Skin epidermis (tissue), 12 donors: ENCODE measurements around the gene FTSJ1.
A peak's percentile ranks its signal among the peaks of the same experiment; 100 is the strongest.

Source experiments
- H3K27ac ChIP-seq, 21 experiments: fragments of 200-600 bp; sonication (generic) in 11 of 21; one replicate each; pipeline ENCODE4 v1.5.0; 2020; ENCODE audit warnings: mild to moderate bottlenecking in 3 of 21, inconsistent platforms in 2 of 21, moderate library complexity in 2 of 21
- H3K4me3 ChIP-seq, 7 experiments: fragments of 200-600 bp; sonication (generic) in 2 of 7; one replicate each; pipeline ENCODE4 v1.5.0; 2020; ENCODE audit warnings: inconsistent platforms in 2 of 7, mild to moderate bottlenecking in 2 of 7, moderate library complexity in 1 of 7

FTSJ1 gene

GRCh38 chrX:48489892-48490291 lies 13.9 kb downstream of the FTSJ1 start:
- no peak overlapping the region for H3K4me3 ChIP-seq
- H3K27ac ChIP-seq: peak overlapping the region in 7 of 21 experiments; percentile 12 to 73 (median 35)

GRCh38 chrX:48490661-48491060 lies 14.7 kb downstream of the FTSJ1 start:
- Histone ChIP-seq H3K4me3 (no peak overlapping the region), H3K27ac (peak overlapping the region in 5 of 21 experiments; percentile 20 to 55 (median 35))

GRCh38 chrX:48491809-48492208 lies 15.8 kb downstream of the FTSJ1 start:
- Histone ChIP-seq H3K27ac (peak overlapping the region in 3 of 21 experiments; percentile 0 to 31 (median 9)), H3K4me3 (no peak overlapping the region)

GRCh38 chrX:48492293-48492910 lies 16.4 kb downstream of the FTSJ1 start:
- Histone ChIP-seq H3K4me3 (no peak overlapping the region), H3K27ac (peak overlapping the region in 5 of 21 experiments; percentile 0 to 50 (median 26))

- Histone ChIP-seq H3K4me3 (no peak overlapping the region), H3K27ac (no peak overlapping the region)
These were observed 17.9 kb downstream of the FTSJ1 start for GRCh38 chrX:48493890-48494364.

GRCh38 chrX:48496660-48497059 lies 20.7 kb downstream of the FTSJ1 start:
- H3K4me3 ChIP-seq: no peak overlapping the region
- no peak overlapping the region for H3K27ac ChIP-seq

- H3K27ac ChIP-seq: peak overlapping the region in 1 of 21 experiments; percentile 35
- H3K4me3 ChIP-seq: no peak overlapping the region
These were observed 21.9 kb downstream of the FTSJ1 start for GRCh38 chrX:48497871-48498270.

GRCh38 chrX:48498374-48498809 lies 22.4 kb downstream of the FTSJ1 start:
- Histone ChIP-seq H3K27ac (no peak overlapping the region), H3K4me3 (no peak overlapping the region)

GRCh38 chrX:48504261-48504660 lies 28.3 kb downstream of the FTSJ1 start:
- Histone ChIP-seq H3K27ac (no peak overlapping the region), H3K4me3 (no peak overlapping the region)

- H3K4me3 ChIP-seq: no peak overlapping the region
- no peak overlapping the region for H3K27ac ChIP-seq
These were observed 29.5 kb downstream of the FTSJ1 start for GRCh38 chrX:48505481-48505880.

GRCh38 chrX:48507246-48507645 lies 31.2 kb downstream of the FTSJ1 start:
- no peak overlapping the region for H3K4me3 ChIP-seq
- no peak overlapping the region for H3K27ac ChIP-seq

GRCh38 chrX:48508400-48509244 lies 32.6 kb downstream of the FTSJ1 start, which contains the start of gene PORCN:
TSS of gene PORCN (plus strand) at chrX:48508992. CDS start at chrX:48509821, 829 bp downstream.
- H3K27ac ChIP-seq: peak within 1 kb of the TSS in 20 of 21 experiments; percentile 47 to 86 (median 74)
- peak within 1 kb of the TSS; percentile 51 to 77 (median 58) for H3K4me3 ChIP-seq

GRCh38 chrX:48509245-48509590 lies 33.2 kb downstream of the FTSJ1 start:
- Histone ChIP-seq H3K27ac (peak overlapping the region in 20 of 21 experiments; percentile 47 to 86 (median 74)), H3K4me3 (peak overlapping the region; percentile 51 to 77 (median 58))

GRCh38 chrX:48509619-48510018 lies 33.6 kb downstream of the FTSJ1 start:
- H3K27ac ChIP-seq: peak overlapping the region in 4 of 21 experiments; percentile 61 to 86 (median 78)
- H3K4me3 ChIP-seq: peak overlapping the region in 6 of 7 experiments; percentile 51 to 77 (median 61)

GRCh38 chrX:48511560-48511959 lies 35.6 kb downstream of the FTSJ1 start:
- no peak overlapping the region for H3K4me3 ChIP-seq

GRCh38 chrX:48512371-48512935 lies 36.5 kb downstream of the FTSJ1 start:
- H3K4me3 ChIP-seq: no peak overlapping the region
- no peak overlapping the region for H3K27ac ChIP-seq

More at GRCh38 chrX:48511560-48511959, 35.6 kb downstream of the FTSJ1 start:
- H3K27ac ChIP-seq: no peak overlapping the region

GRCh38 chrX:48513670-48514069 lies 37.7 kb downstream of the FTSJ1 start:
- no peak overlapping the region for H3K4me3 ChIP-seq
- H3K27ac ChIP-seq: no peak overlapping the region

GRCh38 chrX:48514126-48514806 lies 38.3 kb downstream of the FTSJ1 start:
- Histone ChIP-seq H3K4me3 (no peak overlapping the region), H3K27ac (no peak overlapping the region)

GRCh38 chrX:48514868-48515460 lies 39.0 kb downstream of the FTSJ1 start:
- no peak overlapping the region for H3K27ac ChIP-seq
- no peak overlapping the region for H3K4me3 ChIP-seq
